WTC11 (cell line): ENCODE measurements around the gene CLCN1. TPM values are rescaled to one million over a fixed set of nuclear protein-coding genes. Genes with fewer than 3 reads are reported as not detected.

Experiments
- ATAC-seq: fragments of 200-7000 bp; cut with Tn5 transposase; 2 replicates; pipeline ENCODE4 v1.10.0; 2021; ENCODE audit warnings: mild to moderate bottlenecking, moderate library complexity
- CTCF ChIA-PET: fragments of 300-600 bp; sonication (Branson Sonifier 250); formaldehyde crosslinking; loops from one replicate; lab custom pipeline; 2021; ENCODE audit warnings: antibody characterized with exemption; lab: Charles Lee
- POLR2A ChIA-PET: fragments of 350-600 bp; sonication (Branson Sonifier 250); formaldehyde crosslinking; loops from one replicate; lab custom pipeline; 2021; ENCODE audit warnings: antibody characterized with exemption; lab: Charles Lee
- DNase-seq: peaks from one replicate; pipeline ENCODE4 v3.0.0; 2021; ENCODE audit warnings: low spot score
- H3K27ac Mint-ChIP-seq: 2 replicates; pipeline ENCODE4 v1.8.0; 2021; ENCODE audit warnings: mixed read lengths
- H3K27me3 Mint-ChIP-seq: 2 replicates; pipeline ENCODE4 v1.8.0; 2021; ENCODE audit warnings: low read depth, mild to moderate bottlenecking, moderate library complexity, mixed read lengths
- H3K36me3 Mint-ChIP-seq: 2 replicates; pipeline ENCODE4 v1.8.0; 2021; ENCODE audit warnings: mixed read lengths
- H3K4me1 Mint-ChIP-seq: 2 replicates; pipeline ENCODE4 v1.8.0; 2022; ENCODE audit warnings: mixed read lengths
- H3K4me3 Mint-ChIP-seq: 2 replicates; pipeline ENCODE4 v1.8.0; 2021; ENCODE audit warnings: mild to moderate bottlenecking, moderate library complexity, mixed read lengths
- H3K9me3 Mint-ChIP-seq: 2 replicates; pipeline ENCODE4 v1.8.0; 2021; ENCODE audit warnings: mixed read lengths
- ELF4 ChIP-seq: sonication (generic); formaldehyde crosslinking; IDR thresholded peaks from 2 replicates; pipeline ENCODE4 v1.8.1; 2022; ENCODE audit warnings: low read depth, mild to moderate bottlenecking, moderate library complexity, missing genetic modification reagents
- JUN ChIP-seq: sonication (generic); formaldehyde crosslinking; IDR thresholded peaks from 2 replicates; pipeline ENCODE4 v1.8.0; 2023; ENCODE audit warnings: mild to moderate bottlenecking, missing genetic modification reagents
- NFATC4 ChIP-seq: fragments of 250-450 bp; sonication (Bioruptor Pico); IDR thresholded peaks from 2 replicates; pipeline ENCODE4 v1.9.0; 2021; ENCODE audit warnings: mild to moderate bottlenecking
- NFE2L1 ChIP-seq: sonication (generic); formaldehyde crosslinking; IDR thresholded peaks from 2 replicates; pipeline ENCODE4 v1.8.1; 2023; ENCODE audit warnings: missing genetic modification reagents
- RELA ChIP-seq: sonication (generic); formaldehyde crosslinking; IDR thresholded peaks from 2 replicates; pipeline ENCODE4 v1.8.1; 2022; ENCODE audit warnings: missing genetic modification reagents, mild to moderate bottlenecking, borderline replicate concordance
- RORB ChIP-seq: fragments of 250-450 bp; sonication (Bioruptor Pico); IDR thresholded peaks from 2 replicates; pipeline ENCODE4 v1.9.0; 2021; ENCODE audit warnings: mild to moderate bottlenecking
- TCF7 ChIP-seq: sonication (generic); formaldehyde crosslinking; IDR thresholded peaks from 2 replicates; pipeline ENCODE4 v1.8.0; 2022; ENCODE audit warnings: mild to moderate bottlenecking, low read depth, missing genetic modification reagents, moderate library complexity
- TEAD1 ChIP-seq: sonication (generic); formaldehyde crosslinking; IDR thresholded peaks from 2 replicates; pipeline ENCODE4 v1.8.0; 2022; ENCODE audit warnings: mild to moderate bottlenecking, missing genetic modification reagents
- ZNF219 ChIP-seq: sonication (generic); formaldehyde crosslinking; IDR thresholded peaks from 2 replicates; pipeline ENCODE4 v1.8.0; 2023; ENCODE audit warnings: missing genetic modification reagents, mild to moderate bottlenecking, borderline replicate concordance
- ZNF396 ChIP-seq: fragments of 250-450 bp; sonication (Bioruptor Pico); IDR thresholded peaks from 2 replicates; pipeline ENCODE4 v1.8.0; 2021; ENCODE audit warnings: mild to moderate bottlenecking, moderate library complexity, borderline replicate concordance
- total RNA-seq: library from RNA; stranded (reverse); gene quantifications from 3 replicates; pipeline ENCODE4 v1.2.3, GENCODE V29; 2021
- TF ChIP-seq, protein P1 (sequence below): sonication (generic); formaldehyde crosslinking; IDR thresholded peaks from 2 replicates; pipeline ENCODE4 v1.8.0; 2022; ENCODE audit warnings: missing genetic modification reagents
- TF ChIP-seq, protein P2 (sequence below): sonication (generic); formaldehyde crosslinking; IDR thresholded peaks from 2 replicates; pipeline ENCODE4 v1.8.0; 2022; ENCODE audit warnings: mild to moderate bottlenecking, missing genetic modification reagents
- TF ChIP-seq, protein P3 (sequence below): sonication (generic); formaldehyde crosslinking; IDR thresholded peaks from 2 replicates; pipeline ENCODE4 v1.8.1; 2022; ENCODE audit warnings: mild to moderate bottlenecking, moderate library complexity, missing genetic modification reagents
- TF ChIP-seq, protein P4 (sequence below): sonication (generic); formaldehyde crosslinking; IDR thresholded peaks from 2 replicates; pipeline ENCODE4 v1.8.0; 2023; ENCODE audit warnings: mild to moderate bottlenecking, missing genetic modification reagents

The CLCN1 gene
- total RNA-seq, 1 experiment from 2014 or later: 0.28 TPM

DNA sequence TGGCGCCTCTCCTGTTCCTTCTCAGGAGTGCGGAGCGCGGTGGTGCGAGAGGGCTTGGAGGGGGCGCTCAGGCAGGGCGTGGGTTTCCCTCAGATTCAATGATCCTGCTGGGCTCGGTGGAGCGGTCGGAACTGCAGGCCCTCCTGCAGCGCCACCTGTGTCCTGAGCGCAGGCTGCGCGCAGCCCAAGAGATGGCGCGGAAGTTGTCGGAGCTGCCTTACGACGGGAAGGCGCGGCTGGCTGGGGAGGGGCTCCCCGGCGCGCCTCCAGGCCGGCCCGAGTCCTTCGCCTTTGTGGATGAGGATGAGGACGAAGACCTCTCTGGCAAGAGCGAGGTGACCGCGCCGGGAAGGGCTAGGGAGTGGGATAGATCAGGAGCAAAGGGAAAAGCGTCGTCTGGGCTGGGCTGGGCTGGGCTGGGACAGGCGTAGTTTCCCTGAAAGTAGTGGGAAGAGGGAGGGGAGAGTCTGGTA is 29.6 kb downstream of the CLCN1 start (continued):
- TF ChIP-seq, protein P1, sequence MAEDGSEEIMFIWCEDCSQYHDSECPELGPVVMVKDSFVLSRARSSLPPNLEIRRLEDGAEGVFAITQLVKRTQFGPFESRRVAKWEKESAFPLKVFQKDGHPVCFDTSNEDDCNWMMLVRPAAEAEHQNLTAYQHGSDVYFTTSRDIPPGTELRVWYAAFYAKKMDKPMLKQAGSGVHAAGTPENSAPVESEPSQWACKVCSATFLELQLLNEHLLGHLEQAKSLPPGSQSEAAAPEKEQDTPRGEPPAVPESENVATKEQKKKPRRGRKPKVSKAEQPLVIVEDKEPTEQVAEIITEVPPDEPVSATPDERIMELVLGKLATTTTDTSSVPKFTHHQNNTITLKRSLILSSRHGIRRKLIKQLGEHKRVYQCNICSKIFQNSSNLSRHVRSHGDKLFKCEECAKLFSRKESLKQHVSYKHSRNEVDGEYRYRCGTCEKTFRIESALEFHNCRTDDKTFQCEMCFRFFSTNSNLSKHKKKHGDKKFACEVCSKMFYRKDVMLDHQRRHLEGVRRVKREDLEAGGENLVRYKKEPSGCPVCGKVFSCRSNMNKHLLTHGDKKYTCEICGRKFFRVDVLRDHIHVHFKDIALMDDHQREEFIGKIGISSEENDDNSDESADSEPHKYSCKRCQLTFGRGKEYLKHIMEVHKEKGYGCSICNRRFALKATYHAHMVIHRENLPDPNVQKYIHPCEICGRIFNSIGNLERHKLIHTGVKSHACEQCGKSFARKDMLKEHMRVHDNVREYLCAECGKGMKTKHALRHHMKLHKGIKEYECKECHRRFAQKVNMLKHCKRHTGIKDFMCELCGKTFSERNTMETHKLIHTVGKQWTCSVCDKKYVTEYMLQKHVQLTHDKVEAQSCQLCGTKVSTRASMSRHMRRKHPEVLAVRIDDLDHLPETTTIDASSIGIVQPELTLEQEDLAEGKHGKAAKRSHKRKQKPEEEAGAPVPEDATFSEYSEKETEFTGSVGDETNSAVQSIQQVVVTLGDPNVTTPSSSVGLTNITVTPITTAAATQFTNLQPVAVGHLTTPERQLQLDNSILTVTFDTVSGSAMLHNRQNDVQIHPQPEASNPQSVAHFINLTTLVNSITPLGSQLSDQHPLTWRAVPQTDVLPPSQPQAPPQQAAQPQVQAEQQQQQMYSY (CRISPR knock-in tag): peak; percentile 90
- TF ChIP-seq, protein P2, sequence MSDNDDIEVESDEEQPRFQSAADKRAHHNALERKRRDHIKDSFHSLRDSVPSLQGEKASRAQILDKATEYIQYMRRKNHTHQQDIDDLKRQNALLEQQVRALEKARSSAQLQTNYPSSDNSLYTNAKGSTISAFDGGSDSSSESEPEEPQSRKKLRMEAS (CRISPR knock-in tag): peak; percentile 74
- TF ChIP-seq, protein P3, sequence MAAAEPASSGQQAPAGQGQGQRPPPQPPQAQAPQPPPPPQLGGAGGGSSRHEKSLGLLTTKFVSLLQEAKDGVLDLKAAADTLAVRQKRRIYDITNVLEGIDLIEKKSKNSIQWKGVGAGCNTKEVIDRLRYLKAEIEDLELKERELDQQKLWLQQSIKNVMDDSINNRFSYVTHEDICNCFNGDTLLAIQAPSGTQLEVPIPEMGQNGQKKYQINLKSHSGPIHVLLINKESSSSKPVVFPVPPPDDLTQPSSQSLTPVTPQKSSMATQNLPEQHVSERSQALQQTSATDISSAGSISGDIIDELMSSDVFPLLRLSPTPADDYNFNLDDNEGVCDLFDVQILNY: 0 out of 2 replicates have a peak, but pooled peaks have one; percentile 38
- TF ChIP-seq, protein P4, sequence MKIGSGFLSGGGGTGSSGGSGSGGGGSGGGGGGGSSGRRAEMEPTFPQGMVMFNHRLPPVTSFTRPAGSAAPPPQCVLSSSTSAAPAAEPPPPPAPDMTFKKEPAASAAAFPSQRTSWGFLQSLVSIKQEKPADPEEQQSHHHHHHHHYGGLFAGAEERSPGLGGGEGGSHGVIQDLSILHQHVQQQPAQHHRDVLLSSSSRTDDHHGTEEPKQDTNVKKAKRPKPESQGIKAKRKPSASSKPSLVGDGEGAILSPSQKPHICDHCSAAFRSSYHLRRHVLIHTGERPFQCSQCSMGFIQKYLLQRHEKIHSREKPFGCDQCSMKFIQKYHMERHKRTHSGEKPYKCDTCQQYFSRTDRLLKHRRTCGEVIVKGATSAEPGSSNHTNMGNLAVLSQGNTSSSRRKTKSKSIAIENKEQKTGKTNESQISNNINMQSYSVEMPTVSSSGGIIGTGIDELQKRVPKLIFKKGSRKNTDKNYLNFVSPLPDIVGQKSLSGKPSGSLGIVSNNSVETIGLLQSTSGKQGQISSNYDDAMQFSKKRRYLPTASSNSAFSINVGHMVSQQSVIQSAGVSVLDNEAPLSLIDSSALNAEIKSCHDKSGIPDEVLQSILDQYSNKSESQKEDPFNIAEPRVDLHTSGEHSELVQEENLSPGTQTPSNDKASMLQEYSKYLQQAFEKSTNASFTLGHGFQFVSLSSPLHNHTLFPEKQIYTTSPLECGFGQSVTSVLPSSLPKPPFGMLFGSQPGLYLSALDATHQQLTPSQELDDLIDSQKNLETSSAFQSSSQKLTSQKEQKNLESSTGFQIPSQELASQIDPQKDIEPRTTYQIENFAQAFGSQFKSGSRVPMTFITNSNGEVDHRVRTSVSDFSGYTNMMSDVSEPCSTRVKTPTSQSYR (CRISPR knock-in tag): peak; percentile 31; the same call in 1 of the 2 replicates
- TF ChIP-seq TEAD1 (CRISPR knock-in tag) (0 out of 2 replicates have a peak, but pooled peaks have one; percentile 29), JUN (CRISPR knock-in tag) (no peak), TCF7 (CRISPR knock-in tag) (no peak), ELF4 (CRISPR knock-in tag) (no peak), NFE2L1 (CRISPR knock-in tag) (no peak)
- TF ChIP-seq, all 79 proteins: peak for 14

DNA sequence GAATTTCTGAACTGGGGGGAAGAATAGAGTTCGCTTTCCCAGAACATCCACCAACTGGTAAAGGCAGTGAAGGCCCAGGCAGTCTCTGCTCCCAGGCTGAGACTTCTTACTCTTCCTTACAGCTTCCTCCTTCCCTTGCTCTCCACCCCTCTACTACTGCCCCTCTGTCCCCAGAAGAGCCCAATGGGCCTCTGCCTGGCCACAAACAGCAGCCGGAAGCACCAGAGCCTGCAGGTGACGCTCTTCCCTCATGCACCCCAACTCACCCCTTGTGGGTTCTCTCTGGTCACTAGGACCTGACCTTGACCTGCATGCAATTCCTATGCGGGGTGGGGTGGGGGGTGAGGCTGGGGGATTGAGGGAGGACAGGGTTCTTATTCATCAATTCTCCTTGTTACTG is 30.1 kb downstream of the CLCN1 start:
- DNase-seq (peak; percentile 26), ATAC-seq (peak; percentile 48)
- no peaks in the 10 kb centered on the region for H3K36me3 Mint-ChIP-seq
- peak overlapping the region; percentile 79 for H3K4me3 Mint-ChIP-seq
- H3K27me3 Mint-ChIP-seq: peaks cover 21% of the 10 kb centered on the region
- no peak overlapping the region for H3K27ac Mint-ChIP-seq
- H3K4me1 Mint-ChIP-seq: peaks cover 21% of the 10 kb centered on the region
- ChIA-PET CTCF (interaction anchor here (0.6 to 2.7 kb wide), 26 partner anchors 9 to 430 kb away, joined by 3 to 30 read pairs (median 5); partner anchors contain the start of genes CLCN1 and FAM131B), POLR2A (interaction anchor here (0.9 to 1.1 kb wide), 2 partner anchors 10 to 17 kb away, joined by 3 read pairs; no protein-coding TSS in a partner anchor)
- TF ChIP-seq ZNF396: no peak
- no peak for TF ChIP-seq NFATC4 (CRISPR knock-in tag)
- no peak for TF ChIP-seq ZNF219
- peaks cover 5% of the 10 kb centered on the region; the same call in 1 of the 2 replicates for H3K9me3 Mint-ChIP-seq

DNA sequence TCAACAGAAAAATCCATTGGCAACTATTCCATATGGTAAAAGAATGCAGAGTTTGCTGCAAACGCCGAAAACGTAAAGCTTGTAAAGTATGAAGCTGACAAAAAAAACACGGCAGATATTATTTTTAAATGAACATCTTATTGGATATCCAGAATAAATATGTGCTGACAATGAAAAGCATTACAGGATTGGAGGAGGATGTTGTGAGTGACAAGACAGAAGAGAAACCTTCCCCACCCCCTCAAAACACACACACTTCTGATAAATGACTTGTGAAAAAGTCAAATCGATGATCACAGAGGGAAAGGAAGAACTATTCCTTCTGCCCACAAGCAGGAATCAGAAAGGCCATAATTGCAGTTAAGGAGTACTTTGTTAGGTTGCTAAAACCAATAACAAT is 32.0 kb downstream of the CLCN1 start:
- peaks cover 36% of the 10 kb centered on the region for H3K4me1 Mint-ChIP-seq
- DNase-seq: no peak
- CTCF ChIA-PET: interaction anchor here (0.5 to 3.8 kb wide), 2 partner anchors 32 to 39 kb away, joined by 3 to 12 read pairs; no protein-coding TSS in a partner anchor
- H3K36me3 Mint-ChIP-seq: no peaks in the 10 kb centered on the region
- no peak overlapping the region for H3K4me3 Mint-ChIP-seq
- no peak for TF ChIP-seq RELA (CRISPR knock-in tag)
- no peak for TF ChIP-seq RORB (CRISPR knock-in tag)
- POLR2A ChIA-PET: no interaction called here
- no peak for ATAC-seq
- peaks cover 21% of the 10 kb centered on the region for H3K27me3 Mint-ChIP-seq
- H3K9me3 Mint-ChIP-seq: peaks cover 5% of the 10 kb centered on the region; the same call in 1 of the 2 replicates
- no peak overlapping the region for H3K27ac Mint-ChIP-seq
